GM19025 (cell line): Measurements from ENCODE around the gene UBAP2L.

Experiments used
- ATAC-seq: cut with Tn5 transposase; IDR thresholded peaks from one replicate; pipeline ENCODE4 v1.9.1; 2021; ENCODE audit warnings: mild to moderate bottlenecking, low read depth, moderate library complexity; ENCODE audit not compliant: unreplicated experiment

The UBAP2L gene, protein sequence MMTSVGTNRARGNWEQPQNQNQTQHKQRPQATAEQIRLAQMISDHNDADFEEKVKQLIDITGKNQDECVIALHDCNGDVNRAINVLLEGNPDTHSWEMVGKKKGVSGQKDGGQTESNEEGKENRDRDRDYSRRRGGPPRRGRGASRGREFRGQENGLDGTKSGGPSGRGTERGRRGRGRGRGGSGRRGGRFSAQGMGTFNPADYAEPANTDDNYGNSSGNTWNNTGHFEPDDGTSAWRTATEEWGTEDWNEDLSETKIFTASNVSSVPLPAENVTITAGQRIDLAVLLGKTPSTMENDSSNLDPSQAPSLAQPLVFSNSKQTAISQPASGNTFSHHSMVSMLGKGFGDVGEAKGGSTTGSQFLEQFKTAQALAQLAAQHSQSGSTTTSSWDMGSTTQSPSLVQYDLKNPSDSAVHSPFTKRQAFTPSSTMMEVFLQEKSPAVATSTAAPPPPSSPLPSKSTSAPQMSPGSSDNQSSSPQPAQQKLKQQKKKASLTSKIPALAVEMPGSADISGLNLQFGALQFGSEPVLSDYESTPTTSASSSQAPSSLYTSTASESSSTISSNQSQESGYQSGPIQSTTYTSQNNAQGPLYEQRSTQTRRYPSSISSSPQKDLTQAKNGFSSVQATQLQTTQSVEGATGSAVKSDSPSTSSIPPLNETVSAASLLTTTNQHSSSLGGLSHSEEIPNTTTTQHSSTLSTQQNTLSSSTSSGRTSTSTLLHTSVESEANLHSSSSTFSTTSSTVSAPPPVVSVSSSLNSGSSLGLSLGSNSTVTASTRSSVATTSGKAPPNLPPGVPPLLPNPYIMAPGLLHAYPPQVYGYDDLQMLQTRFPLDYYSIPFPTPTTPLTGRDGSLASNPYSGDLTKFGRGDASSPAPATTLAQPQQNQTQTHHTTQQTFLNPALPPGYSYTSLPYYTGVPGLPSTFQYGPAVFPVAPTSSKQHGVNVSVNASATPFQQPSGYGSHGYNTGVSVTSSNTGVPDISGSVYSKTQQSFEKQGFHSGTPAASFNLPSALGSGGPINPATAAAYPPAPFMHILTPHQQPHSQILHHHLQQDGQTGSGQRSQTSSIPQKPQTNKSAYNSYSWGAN

GRCh38 chr1:154220071-154220969, at the start of gene UBAP2L:
UBAP2L (plus strand) TSS chr1:154220955; CDS start chr1:154225124, 4,169 bp downstream.
- peak; percentile 95 for ATAC-seq

DNA sequence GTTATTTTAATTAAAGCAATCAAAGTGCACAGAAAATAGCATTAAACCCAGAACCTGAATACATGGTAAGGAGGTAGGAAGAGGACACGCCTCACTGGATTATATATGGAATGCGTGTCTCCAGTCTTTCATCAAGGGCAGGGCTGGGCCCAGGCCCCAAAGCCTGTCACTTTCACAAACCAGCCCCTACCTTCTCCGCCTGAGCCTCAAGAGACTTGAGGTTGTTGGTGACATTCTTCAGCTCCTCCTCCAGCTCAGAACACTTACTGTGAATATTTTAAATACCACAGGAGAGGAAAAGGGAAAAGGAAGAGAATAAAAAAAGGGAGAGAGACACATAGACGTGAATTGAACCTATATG, 49.6 kb upstream of the UBAP2L start:
- ATAC-seq = no peak

DNA sequence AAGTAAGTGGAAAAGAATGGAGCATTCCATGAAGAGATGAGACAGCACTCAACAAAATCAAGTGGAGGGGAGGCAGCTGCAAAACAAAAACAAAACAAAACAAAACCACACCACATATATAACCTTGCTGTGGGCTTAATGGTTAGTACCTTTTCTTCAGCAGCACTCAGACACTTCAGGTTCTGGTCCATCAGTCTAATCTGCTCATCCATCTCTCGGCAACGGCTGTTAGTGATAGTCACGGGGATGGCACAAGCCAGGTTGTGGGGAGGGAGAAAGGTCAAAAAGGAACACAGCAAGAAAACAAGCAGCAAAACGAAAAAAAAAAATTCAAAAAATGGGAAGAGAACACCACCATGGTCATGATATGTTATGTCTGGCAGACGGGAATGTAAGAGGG, 48.9 kb upstream of the UBAP2L start:
- ATAC-seq = no peak

- no peak for ATAC-seq
These were observed 46.1 kb upstream of the UBAP2L start for GRCh38 chr1:154174654-154175053.

DNA sequence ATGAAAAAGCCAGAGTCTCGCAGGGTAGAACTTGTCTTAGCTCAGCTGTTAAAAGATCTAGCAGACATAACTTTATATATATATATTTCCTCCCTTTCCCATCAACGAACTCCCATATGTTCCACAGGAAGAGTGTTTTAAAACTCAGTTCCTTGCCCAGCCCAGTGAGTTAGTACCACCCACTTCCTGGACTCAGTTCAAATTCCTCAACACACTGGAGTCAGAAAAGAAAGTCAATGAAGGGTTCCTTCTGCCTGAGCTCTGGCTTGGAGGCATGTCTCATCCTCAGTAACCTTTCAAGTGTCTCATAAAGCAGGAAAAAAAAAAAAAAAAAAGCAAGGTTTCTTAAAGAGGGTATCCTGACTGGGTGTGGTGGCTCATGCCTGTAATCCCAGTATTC, 44.4 kb upstream of the UBAP2L start:
- ATAC-seq = no peak

GRCh38 chr1:154178013-154178412, 42.7 kb upstream of the UBAP2L start:
- ATAC-seq = no peak

DNA sequence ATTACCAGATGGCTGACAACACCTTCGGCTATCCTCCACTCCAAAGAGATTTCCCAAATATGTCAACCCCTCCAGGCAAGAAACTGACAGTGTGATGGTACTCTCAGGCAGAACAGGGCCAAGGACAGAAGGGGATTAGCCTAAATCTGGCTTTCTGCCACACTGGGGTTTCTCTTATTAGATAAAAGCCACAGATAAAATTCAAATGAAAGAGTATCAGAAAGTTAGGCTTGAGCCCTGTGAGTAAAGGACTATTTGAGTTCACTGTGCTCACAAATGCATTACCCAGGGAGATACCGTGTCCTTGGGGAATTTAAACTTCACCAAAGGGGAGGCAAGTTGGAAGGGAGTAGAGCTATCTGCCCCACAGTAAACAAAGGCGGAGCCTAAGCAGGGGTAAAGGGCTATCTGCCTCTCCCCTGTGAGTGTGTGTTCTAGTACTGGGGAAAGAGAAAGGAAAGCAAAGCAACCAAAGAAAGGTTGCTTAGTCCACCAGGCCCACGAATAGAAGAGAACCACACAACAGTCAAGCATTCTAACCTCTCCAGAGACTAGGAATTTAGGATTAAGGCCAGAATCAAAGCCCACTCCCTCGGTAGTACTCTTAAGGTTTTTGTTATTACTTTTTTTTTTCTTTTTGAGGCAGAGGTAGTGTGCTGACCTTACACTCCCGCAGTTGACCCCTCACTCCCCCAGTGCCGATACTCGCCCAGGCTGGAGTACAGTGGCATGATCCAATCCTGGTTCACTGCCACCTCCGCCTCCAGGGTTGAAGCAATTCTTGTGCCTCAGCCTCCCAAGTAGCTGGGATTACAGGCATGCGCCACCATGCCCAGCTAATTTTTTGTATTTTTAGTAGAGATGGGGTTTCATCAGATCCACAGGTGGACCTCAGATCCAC, 41.6 kb upstream of the UBAP2L start:
- no peak for ATAC-seq

DNA sequence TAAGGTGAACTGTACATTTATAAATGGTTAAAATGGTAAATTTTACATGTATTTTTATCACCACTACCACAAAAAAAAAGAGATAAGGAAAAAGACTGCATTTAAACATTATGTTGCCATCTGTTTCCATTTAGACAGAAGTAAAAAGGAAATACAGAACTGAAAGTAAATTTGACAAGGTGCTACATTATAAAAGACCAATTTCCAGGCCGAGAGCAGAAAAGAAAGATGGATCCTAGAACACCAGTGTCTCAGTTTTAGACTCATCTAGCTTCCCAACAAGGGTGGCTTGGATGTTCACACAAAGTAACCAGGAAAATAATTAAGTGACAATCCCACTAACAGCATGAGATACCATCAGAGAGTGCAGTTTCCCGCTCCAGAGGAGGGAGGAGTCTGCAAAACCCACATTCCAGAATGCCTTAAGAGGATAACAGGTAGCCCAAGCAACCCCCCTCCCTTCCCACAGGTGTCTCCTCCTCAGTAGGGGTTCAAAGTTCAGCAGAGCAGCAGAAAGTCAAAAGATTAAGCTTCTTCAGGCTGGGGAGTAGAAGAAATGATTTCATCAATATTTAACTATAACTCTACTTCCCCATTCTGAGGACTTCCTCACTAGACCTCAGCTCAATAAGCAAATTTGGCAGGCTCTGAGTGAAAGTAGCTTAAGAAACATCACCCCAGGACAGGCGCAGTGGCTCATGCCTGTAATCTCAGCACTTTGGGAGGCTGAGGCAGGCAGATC, 40.6 kb upstream of the UBAP2L start:
- ATAC-seq = no peak

- no peak for ATAC-seq
These were observed 38.8 kb upstream of the UBAP2L start for GRCh38 chr1:154181944-154182343.

- ATAC-seq = peak; percentile 45
These were observed 38.3 kb upstream of the UBAP2L start for GRCh38 chr1:154182344-154183045.

DNA sequence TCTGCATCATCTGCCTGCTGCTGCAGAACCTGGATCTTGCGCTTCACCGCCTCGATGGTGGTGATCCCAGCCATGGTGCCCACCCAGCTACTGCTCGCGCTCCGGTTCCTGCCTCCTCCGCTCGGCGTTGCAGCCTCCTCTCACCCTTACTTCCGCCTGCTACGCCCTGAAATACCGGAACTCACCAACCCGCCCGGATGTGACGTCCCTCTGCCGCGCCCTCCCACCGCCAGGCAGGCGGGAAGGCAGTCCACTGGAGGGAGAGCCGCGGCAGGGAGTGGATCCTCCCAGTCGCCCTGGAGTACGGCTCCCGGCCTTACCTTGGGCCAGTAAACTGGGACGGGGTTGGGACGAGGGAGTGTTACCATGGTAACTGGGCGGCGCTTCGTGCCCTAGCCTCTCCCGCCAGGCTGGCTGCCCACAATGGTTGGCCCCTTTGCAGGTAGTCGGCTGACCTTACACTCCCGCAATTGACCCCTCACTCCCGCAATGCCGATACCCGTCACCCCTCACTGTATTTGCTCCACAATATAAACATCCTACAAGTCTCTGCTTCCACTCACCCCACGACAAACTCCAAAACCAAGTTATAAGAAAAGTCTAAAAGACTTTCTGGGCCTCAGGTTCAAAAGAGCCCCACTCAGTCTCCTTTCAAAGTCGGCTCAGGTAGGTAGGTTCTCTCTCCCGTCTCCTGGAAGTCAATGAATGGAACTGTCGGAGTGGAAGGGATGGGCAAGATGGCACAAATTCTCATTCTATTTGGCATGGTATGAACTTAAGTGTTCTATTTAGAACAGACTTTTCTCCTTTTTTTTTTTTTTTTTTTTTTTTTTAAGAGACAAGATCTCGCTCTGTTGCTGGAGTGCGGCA, 37.5 kb upstream of the UBAP2L start:
- peak; percentile 63 for ATAC-seq

GRCh38 chr1:154186177-154186576, 34.6 kb upstream of the UBAP2L start:
- ATAC-seq = no peak

- ATAC-seq = no peak
These were observed 33.8 kb upstream of the UBAP2L start for GRCh38 chr1:154186852-154187501.

- no peak for ATAC-seq
These were observed 30.2 kb upstream of the UBAP2L start for GRCh38 chr1:154190550-154190949.

DNA sequence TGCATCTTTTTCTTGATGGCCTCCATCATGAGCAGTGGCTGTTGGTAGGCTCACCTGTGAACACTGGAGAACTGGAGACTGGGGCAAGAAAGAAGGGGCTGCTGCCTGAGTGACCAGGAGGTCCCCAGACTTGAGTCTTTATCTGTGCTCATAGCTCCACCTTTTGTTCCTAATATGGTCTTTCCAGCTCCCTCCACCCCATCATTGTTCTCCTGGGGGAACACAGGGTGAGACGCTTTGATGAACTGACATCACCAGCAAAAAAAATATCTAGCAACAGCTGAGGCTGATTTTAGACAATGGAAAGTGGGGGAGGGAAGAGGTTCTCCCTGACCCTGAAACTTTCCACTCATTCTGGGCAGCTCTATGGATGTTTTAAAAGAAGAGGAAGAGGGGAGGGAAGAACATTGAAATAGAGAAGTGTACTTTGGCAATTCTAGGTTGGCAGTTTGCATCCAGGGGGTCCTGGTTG, 28.7 kb upstream of the UBAP2L start, which contains the start of gene TPM3:
TPM3 (minus strand) TSS at position 111 of the 472 bp plus-strand sequence; CDS start at position 29, 82 bp downstream.
- no peak for ATAC-seq

DNA sequence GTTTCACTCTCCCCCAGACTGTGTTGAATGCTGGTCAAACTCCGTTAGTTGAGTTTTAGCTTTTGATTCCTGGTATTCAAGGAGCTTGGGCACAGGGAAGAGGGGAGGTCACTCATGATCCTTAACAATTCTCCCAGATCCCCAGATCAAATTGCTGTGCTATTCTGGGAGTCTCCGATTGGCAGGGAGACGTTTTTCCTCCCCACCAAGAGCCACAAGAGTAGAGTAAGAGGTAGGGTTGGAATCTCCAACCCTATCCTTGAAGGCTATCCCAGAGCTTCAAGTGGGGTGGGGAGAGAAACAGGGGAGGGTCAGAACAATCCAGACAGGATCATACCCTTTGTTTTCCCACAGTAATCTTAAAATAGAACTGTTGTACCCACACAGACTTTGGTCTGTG, 28.3 kb upstream of the UBAP2L start:
- ATAC-seq = no peak
